ENCODE results near the gene TYMS. TPM values are rescaled to one million over a fixed set of nuclear protein-coding genes. Genes with fewer than 3 reads are reported as not detected.
A peak's percentile ranks its signal among the peaks of the same experiment; 100 is the strongest.

Gene TYMS
- total and polyA plus RNA-seq, 4 experiments from 2014 or later, result 0.33 TPM; not detected in 3

DNA sequence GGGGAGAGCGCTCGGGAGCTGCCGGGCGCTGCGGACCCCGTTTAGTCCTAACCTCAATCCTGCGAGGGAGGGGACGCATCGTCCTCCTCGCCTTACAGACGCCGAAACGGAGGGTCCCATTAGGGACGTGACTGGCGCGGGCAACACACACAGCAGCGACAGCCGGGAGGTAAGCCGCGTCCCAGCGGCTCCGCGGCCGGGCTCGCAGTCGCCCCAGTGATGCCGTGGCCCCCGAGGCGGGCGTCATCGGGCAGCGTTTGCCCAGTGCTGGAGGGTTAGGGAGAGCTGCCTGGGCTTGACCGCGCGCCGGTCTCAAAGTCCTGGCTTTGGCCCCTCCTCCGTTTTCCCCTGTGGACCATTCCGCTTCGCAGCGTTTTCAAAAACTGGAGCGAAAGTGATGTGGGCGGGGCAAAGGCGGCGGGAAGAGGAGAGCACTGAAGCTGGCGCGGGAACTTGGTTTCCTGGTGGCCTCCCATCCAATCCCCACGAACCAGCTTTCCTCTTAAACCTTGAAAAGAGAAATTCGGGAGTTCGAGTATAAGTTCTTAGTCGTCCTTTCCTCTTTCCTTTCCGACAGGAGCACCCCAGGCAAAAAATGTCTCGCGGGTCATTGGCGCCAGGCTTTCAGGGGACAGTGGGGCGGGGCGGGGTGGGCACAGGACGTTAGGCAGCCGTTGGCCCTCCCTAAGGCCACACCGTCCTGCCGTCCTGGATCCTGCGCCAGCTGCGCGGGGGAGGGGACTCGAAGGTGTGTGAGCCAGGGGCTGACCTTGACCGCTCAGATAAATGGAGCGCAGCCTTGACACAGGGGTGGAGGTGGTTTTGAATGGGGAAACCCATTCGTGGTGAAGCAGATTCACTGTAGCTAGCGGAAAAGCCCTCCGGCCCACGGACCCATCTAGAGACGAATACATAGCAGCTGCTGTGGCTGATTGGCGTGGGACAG lies 821 bp downstream of the TYMS start:
- Mint-ChIP-seq H3K4me1 (peaks cover 8 to 17% (median 13%) of the 10 kb centered on the region in 4 donors), H3K27me3 (peaks cover 6 to 30% of the 10 kb centered on the region in 2 donors), H3K4me3 (peak overlapping the region; percentile 84 to 92 (median 89)), H3K9me3 (peaks cover 0 to 11% (median 7%) of the 10 kb centered on the region in 8 donors), H3K36me3 (no peaks in the 10 kb centered on the region), H3K27ac (peak overlapping the region in 2 of 7 donors; percentile 77 to 81)
- Histone ChIP-seq H3K27me3 (ENCODE audit: insufficient read depth, low read length) (no peaks in the 10 kb centered on the region), H3K9me3 (ENCODE audit: control insufficient read depth in 1 of 2, low read length in 2 of 2) (no peaks in the 10 kb centered on the region), H3K4me3 (ENCODE audit: low read length in 2 of 2) (peak overlapping the region; percentile 54 to 85), H3K27ac (ENCODE audit: low read depth, low read length) (peak overlapping the region; percentile 13), H3K36me3 (ENCODE audit: insufficient read depth, low read length) (no peaks in the 10 kb centered on the region), H3K4me1 (ENCODE audit: insufficient read depth, low read length) (no peaks in the 10 kb centered on the region)
- DNase-seq, result peak in 3 of 5 donors; percentile 28 to 36 (median 31)
- intact Hi-C loops (cut with micrococcal nuclease), result loop anchor here (10.0 kb wide), 1 partner anchor 57 kb away; the partner anchor contains the start of gene ENOSF1
- ChIA-PET CTCF (ENCODE audit: partially characterized antibody) (interaction anchor here (1.4 kb wide), 1 partner anchor 33 kb away, joined by 4 read pairs; no protein-coding TSS in a partner anchor), POLR2A (ENCODE audit: partially characterized antibody) (interaction anchor here (1.3 to 1.8 kb wide), 3 partner anchors 21 to 390 kb away, joined by 3 to 5 read pairs (median 4); partner anchors contain the start of genes ENOSF1 and THOC1)

- CTCF ChIA-PET (ENCODE audit: partially characterized antibody), result interaction anchor here (0.5 to 1.4 kb wide), 2 partner anchors 34 to 511 kb away, joined by 3 to 4 read pairs; no protein-coding TSS in a partner anchor
- POLR2A ChIA-PET (ENCODE audit: partially characterized antibody), result no interaction called here
Observed at GRCh38 chr18:658947-659533, 1.6 kb downstream of the TYMS start.

GRCh38 chr18:659597-659996 lies 2.1 kb downstream of the TYMS start:
- H3K4me3 ChIP-seq (ENCODE audit: low read length in 2 of 2), result no peak overlapping the region
- H3K9me3 ChIP-seq (ENCODE audit: control insufficient read depth in 1 of 2, low read length in 2 of 2), result no peaks in the 10 kb centered on the region
- intact Hi-C loops (cut with micrococcal nuclease), result loop anchor here (10.0 kb wide), 1 partner anchor 55 kb away; the partner anchor contains the start of gene ENOSF1
- Mint-ChIP-seq H3K4me1 (peaks cover 8 to 17% (median 13%) of the 10 kb centered on the region in 4 donors), H3K27me3 (peaks cover 6 to 24% of the 10 kb centered on the region in 2 donors), H3K4me3 (peak overlapping the region; percentile 4 to 92 (median 86)), H3K36me3 (no peaks in the 10 kb centered on the region), H3K27ac (no peak overlapping the region), H3K9me3 (peaks cover 0 to 11% (median 7%) of the 10 kb centered on the region in 8 donors)
- H3K27me3 ChIP-seq (ENCODE audit: insufficient read depth, low read length), result no peaks in the 10 kb centered on the region
- H3K27ac ChIP-seq (ENCODE audit: low read depth, low read length), result no peak overlapping the region
- no peak for DNase-seq
- H3K4me1 ChIP-seq (ENCODE audit: insufficient read depth, low read length), result no peaks in the 10 kb centered on the region
- ChIA-PET CTCF (ENCODE audit: partially characterized antibody) (interaction anchor here (0.5 kb wide), 1 partner anchor 512 kb away, joined by 3 read pairs; no protein-coding TSS in a partner anchor), POLR2A (ENCODE audit: partially characterized antibody) (no interaction called here)
- no peaks in the 10 kb centered on the region for H3K36me3 ChIP-seq (ENCODE audit: insufficient read depth, low read length)

More at GRCh38 chr18:658947-659533, 1.6 kb downstream of the TYMS start:
- DNase-seq, result no peak
- Histone ChIP-seq H3K9me3 (ENCODE audit: control insufficient read depth in 1 of 2, low read length in 2 of 2) (no peaks in the 10 kb centered on the region), H3K36me3 (ENCODE audit: insufficient read depth, low read length) (no peaks in the 10 kb centered on the region), H3K4me1 (ENCODE audit: insufficient read depth, low read length) (no peaks in the 10 kb centered on the region), H3K4me3 (ENCODE audit: low read length in 2 of 2) (peak overlapping the region; percentile 54 to 85), H3K27me3 (ENCODE audit: insufficient read depth, low read length) (no peaks in the 10 kb centered on the region), H3K27ac (ENCODE audit: low read depth, low read length) (no peak overlapping the region)
- Mint-ChIP-seq H3K4me1 (peaks cover 8 to 17% (median 13%) of the 10 kb centered on the region in 4 donors), H3K36me3 (no peaks in the 10 kb centered on the region), H3K27ac (no peak overlapping the region), H3K27me3 (peaks cover 6 to 26% of the 10 kb centered on the region in 2 donors), H3K9me3 (peaks cover 0 to 11% (median 7%) of the 10 kb centered on the region in 8 donors), H3K4me3 (peak overlapping the region; percentile 84 to 92 (median 89))
- intact Hi-C loops (cut with micrococcal nuclease), result loop anchor here (10.0 kb wide), 1 partner anchor 56 kb away; the partner anchor contains the start of gene ENOSF1

DNA sequence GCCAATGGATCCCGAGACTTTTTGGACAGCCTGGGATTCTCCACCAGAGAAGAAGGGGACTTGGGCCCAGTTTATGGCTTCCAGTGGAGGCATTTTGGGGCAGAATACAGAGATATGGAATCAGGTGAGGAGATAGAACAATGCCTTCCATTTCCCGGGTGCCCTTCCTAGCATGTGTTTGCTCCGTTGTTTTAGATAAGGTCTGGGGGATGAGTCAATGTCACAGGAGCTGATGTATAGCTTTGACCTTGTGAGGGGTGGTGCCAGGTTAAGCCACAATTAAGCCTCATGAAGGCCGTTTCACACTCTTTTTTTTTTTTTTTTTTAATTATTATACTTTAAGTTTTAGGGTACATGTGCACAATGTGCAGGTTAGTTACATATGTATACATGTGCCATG lies 4.7 kb downstream of the TYMS start:
- Histone ChIP-seq H3K4me3 (ENCODE audit: low read length in 2 of 2) (no peak overlapping the region), H3K4me1 (ENCODE audit: insufficient read depth, low read length) (no peaks in the 10 kb centered on the region), H3K27ac (ENCODE audit: low read depth, low read length) (no peak overlapping the region), H3K27me3 (ENCODE audit: insufficient read depth, low read length) (no peaks in the 10 kb centered on the region), H3K9me3 (ENCODE audit: control insufficient read depth in 1 of 2, low read length in 2 of 2) (no peaks in the 10 kb centered on the region), H3K36me3 (ENCODE audit: insufficient read depth, low read length) (no peaks in the 10 kb centered on the region)
- peaks cover 0 to 7% of the 10 kb centered on the region in 2 donors for H3K27me3 Mint-ChIP-seq
- CTCF ChIA-PET (ENCODE audit: partially characterized antibody), result no interaction called here
- POLR2A ChIA-PET (ENCODE audit: partially characterized antibody), result no interaction called here
- intact Hi-C loops (cut with micrococcal nuclease), result no loop called here
- H3K4me1 Mint-ChIP-seq, result peaks cover 6 to 16% (median 10%) of the 10 kb centered on the region in 4 donors
- no peak overlapping the region for H3K4me3 Mint-ChIP-seq
- no peak for DNase-seq
- no peak overlapping the region for H3K27ac Mint-ChIP-seq
- H3K36me3 Mint-ChIP-seq, result no peaks in the 10 kb centered on the region
- peaks cover 0 to 14% (median 8%) of the 10 kb centered on the region in 8 donors for H3K9me3 Mint-ChIP-seq

- no peak overlapping the region for H3K4me3 Mint-ChIP-seq
- H3K4me1 ChIP-seq (ENCODE audit: insufficient read depth, low read length), result no peaks in the 10 kb centered on the region
- POLR2A ChIA-PET (ENCODE audit: partially characterized antibody), result no interaction called here
- no peaks in the 10 kb centered on the region for H3K9me3 ChIP-seq (ENCODE audit: control insufficient read depth in 1 of 2, low read length in 2 of 2)
- H3K36me3 ChIP-seq (ENCODE audit: insufficient read depth, low read length), result peaks cover 4% of the 10 kb centered on the region
- H3K4me1 Mint-ChIP-seq, result peaks cover 0 to 5% (median 1%) of the 10 kb centered on the region in 4 donors
- no peaks in the 10 kb centered on the region for H3K27me3 Mint-ChIP-seq
- peaks cover 0 to 13% (median 9%) of the 10 kb centered on the region in 8 donors for H3K9me3 Mint-ChIP-seq
- H3K27me3 ChIP-seq (ENCODE audit: insufficient read depth, low read length), result no peaks in the 10 kb centered on the region
- peaks cover 17 to 26% of the 10 kb centered on the region in 2 donors for H3K36me3 Mint-ChIP-seq
- no peak overlapping the region for H3K27ac ChIP-seq (ENCODE audit: low read depth, low read length)
- intact Hi-C loops (cut with micrococcal nuclease), result no loop called here
- no peak overlapping the region for H3K4me3 ChIP-seq (ENCODE audit: low read length in 2 of 2)
- no peak overlapping the region for H3K27ac Mint-ChIP-seq
- CTCF ChIA-PET (ENCODE audit: partially characterized antibody), result no interaction called here
- DNase-seq, result no peak
Observed at GRCh38 chr18:666177-666576, 8.7 kb downstream of the TYMS start.

GRCh38 chr18:666628-667027 lies 9.2 kb downstream of the TYMS start:
- Histone ChIP-seq H3K4me1 (ENCODE audit: insufficient read depth, low read length) (no peaks in the 10 kb centered on the region), H3K9me3 (ENCODE audit: control insufficient read depth in 1 of 2, low read length in 2 of 2) (no peaks in the 10 kb centered on the region), H3K27ac (ENCODE audit: low read depth, low read length) (no peak overlapping the region), H3K27me3 (ENCODE audit: insufficient read depth, low read length) (no peaks in the 10 kb centered on the region), H3K4me3 (ENCODE audit: low read length in 2 of 2) (no peak overlapping the region), H3K36me3 (ENCODE audit: insufficient read depth, low read length) (peaks cover 4% of the 10 kb centered on the region)
- Mint-ChIP-seq H3K36me3 (peaks cover 20 to 31% of the 10 kb centered on the region in 2 donors), H3K9me3 (peaks cover 0 to 9% (median 5%) of the 10 kb centered on the region in 8 donors), H3K4me3 (no peak overlapping the region), H3K27me3 (no peaks in the 10 kb centered on the region), H3K4me1 (peaks cover 0 to 5% (median 1%) of the 10 kb centered on the region in 4 donors), H3K27ac (peak overlapping the region in 1 of 7 donors; percentile 36)
- CTCF ChIA-PET (ENCODE audit: partially characterized antibody), result no interaction called here
- DNase-seq, result no peak
- POLR2A ChIA-PET (ENCODE audit: partially characterized antibody), result no interaction called here
- intact Hi-C loops (cut with micrococcal nuclease), result no loop called here

- Mint-ChIP-seq H3K27ac (peak overlapping the region in 2 of 7 donors; percentile 2 to 16), H3K4me3 (no peak overlapping the region), H3K27me3 (no peaks in the 10 kb centered on the region), H3K4me1 (peaks cover 0 to 5% (median 1%) of the 10 kb centered on the region in 4 donors), H3K9me3 (peaks cover 0 to 5% (median 2%) of the 10 kb centered on the region in 8 donors), H3K36me3 (peaks cover 30 to 38% of the 10 kb centered on the region in 2 donors)
- Histone ChIP-seq H3K36me3 (ENCODE audit: insufficient read depth, low read length) (peaks cover 12% of the 10 kb centered on the region), H3K27me3 (ENCODE audit: insufficient read depth, low read length) (no peaks in the 10 kb centered on the region), H3K4me1 (ENCODE audit: insufficient read depth, low read length) (no peaks in the 10 kb centered on the region), H3K4me3 (ENCODE audit: low read length in 2 of 2) (no peak overlapping the region), H3K27ac (ENCODE audit: low read depth, low read length) (no peak overlapping the region), H3K9me3 (ENCODE audit: control insufficient read depth in 1 of 2, low read length in 2 of 2) (no peaks in the 10 kb centered on the region)
- intact Hi-C loops (cut with micrococcal nuclease), result no loop called here
- CTCF ChIA-PET (ENCODE audit: partially characterized antibody), result no interaction called here
- POLR2A ChIA-PET (ENCODE audit: partially characterized antibody), result no interaction called here
- no peak for DNase-seq
Observed at GRCh38 chr18:668260-668659, 10.8 kb downstream of the TYMS start.
